GM11168 (cell line): ENCODE measurements around the gene PTGFR.

Source experiments
- in situ Hi-C: fragments of 300-500 bp; cut with MboI; formaldehyde crosslinking; loops from one replicate; pipeline ENCODE4 v1.12.0; 2022; ENCODE audit warnings: low sequenced_read_pairs; ENCODE audit not compliant: unreplicated experiment

Gene PTGFR

DNA sequence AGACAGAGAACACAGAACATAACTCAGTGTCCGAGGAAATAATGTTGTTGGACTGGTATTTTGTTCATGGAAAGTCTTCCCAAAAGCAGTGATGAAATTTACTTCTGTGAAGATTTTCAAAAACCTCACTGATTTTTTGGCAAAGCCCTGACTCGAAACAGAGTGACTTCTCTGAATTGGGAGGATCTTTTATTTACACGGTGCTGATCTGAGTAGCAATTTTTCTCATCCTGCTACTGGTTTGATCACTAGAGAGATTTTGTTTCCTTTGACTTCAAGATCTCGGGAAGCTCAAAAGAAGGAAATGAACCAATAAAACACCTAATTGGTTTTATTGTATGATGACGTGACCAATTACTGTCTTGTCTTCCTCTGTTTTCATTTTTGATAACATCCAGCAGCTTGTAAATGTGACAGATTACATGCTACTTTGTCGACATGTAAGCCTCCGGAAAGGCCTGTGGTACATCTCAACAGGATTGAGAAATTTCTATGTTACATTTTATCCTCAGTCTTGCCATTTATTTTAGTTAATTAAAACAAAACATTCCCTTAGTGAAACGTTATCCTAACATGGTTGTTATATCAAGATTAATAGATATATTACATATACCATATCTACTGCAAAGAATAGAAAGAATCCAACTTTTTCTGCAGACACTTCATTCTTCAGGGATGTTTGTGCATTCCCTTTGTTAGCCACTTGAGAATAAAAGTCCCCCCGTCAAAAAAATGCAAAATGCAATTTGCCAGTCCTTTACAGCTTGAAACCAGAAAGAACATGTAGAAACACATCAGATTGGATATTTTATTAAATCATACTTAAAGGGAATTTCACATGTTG, 86.7 kb downstream of the PTGFR start:
- in situ Hi-C loops, result no loop called here

DNA sequence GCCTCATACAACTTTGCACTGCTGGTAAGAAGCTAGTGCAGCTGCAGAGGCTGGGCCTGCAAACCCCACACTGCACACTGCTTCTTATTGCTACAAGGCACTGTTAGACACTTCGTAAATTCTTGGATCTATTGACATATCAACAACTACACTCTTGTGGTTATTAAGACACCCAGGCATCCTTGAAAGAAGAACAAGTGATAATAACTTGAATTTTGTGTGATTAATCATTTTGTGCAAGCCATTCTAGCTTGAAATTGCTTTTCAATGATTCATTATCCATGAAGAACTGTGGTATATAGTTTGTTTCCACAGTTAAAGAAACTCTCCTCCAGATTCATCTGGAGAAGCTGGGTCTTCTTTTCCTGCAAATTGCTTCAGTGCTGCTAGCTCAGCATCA, 95.8 kb downstream of the PTGFR start:
- in situ Hi-C loops, result no loop called here

DNA sequence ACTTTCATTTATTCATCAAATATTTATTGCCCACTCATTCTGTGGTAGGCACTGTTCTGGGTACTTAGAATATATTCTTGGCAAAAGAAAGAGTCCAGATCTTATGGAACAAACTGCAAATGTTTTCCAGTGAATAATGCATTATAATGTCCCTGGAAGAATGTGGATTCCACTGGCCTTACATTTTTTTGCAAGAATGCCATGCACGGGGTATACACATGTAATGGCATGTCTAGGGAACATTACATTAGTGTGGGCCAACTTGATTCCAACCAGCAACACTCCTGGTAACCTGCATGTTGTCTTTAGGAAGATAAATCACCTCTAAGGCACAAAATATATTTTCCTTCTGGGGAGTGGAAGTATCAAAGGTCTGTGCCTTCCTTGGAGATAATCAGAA, 96.4 kb downstream of the PTGFR start:
- in situ Hi-C loops, result no loop called here
